ENCODE data around the gene PCDHB7. TPM values are rescaled to one million over a fixed set of nuclear protein-coding genes. Genes with fewer than 3 reads are reported as not detected.
A peak's percentile ranks its signal among the peaks of the same experiment; 100 is the strongest.
"Not testable (repeated sequence)": the region's sequence is repeated elsewhere in the genome, so short reads cannot be mapped to it uniquely, and the experiment has no call there.

Gene PCDHB7
- total RNA-seq, 1 donor from 2014 or later: 1.9 TPM

DNA sequence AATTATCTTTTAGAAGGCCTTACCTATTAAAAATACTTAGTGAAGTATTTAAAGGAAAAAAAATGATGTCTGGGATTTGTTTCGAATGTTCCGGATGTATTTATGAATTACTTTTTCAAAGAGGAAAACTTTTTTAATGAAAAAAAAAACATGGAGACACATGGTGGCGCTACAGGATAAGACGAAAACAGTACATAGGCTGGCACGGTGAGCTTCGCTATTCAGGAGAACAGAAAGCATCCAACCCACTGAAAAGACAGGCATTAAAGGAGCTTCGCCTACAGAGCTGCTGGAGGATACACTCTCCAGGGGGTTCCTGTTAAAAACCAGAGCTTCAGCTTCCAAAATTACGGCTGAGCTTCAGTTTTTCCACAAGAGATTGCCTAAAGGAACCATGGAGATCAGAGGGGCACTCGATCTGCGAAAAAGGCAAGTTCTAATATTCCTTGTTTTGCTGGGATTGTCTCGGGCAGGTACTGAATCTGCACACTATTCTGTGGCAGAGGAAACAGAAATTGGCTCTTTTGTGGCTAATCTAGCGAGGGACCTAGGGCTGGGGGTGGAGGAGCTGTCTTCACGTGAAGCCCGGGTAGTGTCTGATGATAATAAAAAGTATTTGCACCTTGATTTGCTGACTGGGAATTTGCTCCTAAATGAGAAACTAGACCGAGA, 50.8 kb downstream of the PCDHB7 start, which contains the start of gene PCDHB14:
TSS of gene PCDHB14 (plus strand) at position 232 of the 672 bp plus-strand sequence. CDS start at position 395, 163 bp downstream.
- TF ChIP-seq, protein P1, sequence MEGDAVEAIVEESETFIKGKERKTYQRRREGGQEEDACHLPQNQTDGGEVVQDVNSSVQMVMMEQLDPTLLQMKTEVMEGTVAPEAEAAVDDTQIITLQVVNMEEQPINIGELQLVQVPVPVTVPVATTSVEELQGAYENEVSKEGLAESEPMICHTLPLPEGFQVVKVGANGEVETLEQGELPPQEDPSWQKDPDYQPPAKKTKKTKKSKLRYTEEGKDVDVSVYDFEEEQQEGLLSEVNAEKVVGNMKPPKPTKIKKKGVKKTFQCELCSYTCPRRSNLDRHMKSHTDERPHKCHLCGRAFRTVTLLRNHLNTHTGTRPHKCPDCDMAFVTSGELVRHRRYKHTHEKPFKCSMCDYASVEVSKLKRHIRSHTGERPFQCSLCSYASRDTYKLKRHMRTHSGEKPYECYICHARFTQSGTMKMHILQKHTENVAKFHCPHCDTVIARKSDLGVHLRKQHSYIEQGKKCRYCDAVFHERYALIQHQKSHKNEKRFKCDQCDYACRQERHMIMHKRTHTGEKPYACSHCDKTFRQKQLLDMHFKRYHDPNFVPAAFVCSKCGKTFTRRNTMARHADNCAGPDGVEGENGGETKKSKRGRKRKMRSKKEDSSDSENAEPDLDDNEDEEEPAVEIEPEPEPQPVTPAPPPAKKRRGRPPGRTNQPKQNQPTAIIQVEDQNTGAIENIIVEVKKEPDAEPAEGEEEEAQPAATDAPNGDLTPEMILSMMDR (IDR thresholded peaks at IDR 0.05): no peak
- Histone ChIP-seq H3K36me3 (no peaks in the 10 kb centered on the region), H3K27ac (no peak within 1 kb of the TSS), H3K9me3 (peaks cover 78% of the 10 kb centered on the region), H3K4me3 (peak within 1 kb of the TSS; percentile 31), H3K27me3 (ENCODE audit: low read depth) (no peaks in the 10 kb centered on the region), H3K4me1 (no peaks in the 10 kb centered on the region)
- ATAC-seq (no peak), DNase-seq (no peak)
- intact Hi-C loops (cut with DNase I): no loop called here

DNA sequence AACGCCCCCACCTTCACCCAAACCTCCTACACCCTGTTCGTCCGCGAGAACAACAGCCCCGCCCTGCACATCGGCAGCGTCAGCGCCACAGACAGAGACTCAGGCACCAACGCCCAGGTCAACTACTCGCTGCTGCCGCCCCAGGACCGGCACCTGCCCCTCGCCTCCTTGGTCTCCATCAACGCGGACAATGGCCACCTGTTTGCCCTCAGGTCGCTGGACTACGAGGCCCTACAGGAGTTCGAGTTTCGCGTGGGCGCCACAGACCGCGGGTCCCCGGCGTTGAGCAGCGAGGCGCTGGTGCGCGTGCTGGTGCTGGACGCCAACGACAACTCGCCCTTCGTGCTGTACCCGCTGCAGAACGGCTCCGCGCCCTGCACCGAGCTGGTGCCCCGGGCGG, 52.4 kb downstream of the PCDHB7 start:
- H3K9me3 ChIP-seq: peaks cover 76% of the 10 kb centered on the region
- H3K4me1 ChIP-seq; DNase-seq; H3K27ac ChIP-seq; ATAC-seq; H3K4me3 ChIP-seq; H3K27me3 ChIP-seq (ENCODE audit: low read depth); intact Hi-C loops (cut with DNase I); H3K36me3 ChIP-seq: not testable (repeated sequence)

DNA sequence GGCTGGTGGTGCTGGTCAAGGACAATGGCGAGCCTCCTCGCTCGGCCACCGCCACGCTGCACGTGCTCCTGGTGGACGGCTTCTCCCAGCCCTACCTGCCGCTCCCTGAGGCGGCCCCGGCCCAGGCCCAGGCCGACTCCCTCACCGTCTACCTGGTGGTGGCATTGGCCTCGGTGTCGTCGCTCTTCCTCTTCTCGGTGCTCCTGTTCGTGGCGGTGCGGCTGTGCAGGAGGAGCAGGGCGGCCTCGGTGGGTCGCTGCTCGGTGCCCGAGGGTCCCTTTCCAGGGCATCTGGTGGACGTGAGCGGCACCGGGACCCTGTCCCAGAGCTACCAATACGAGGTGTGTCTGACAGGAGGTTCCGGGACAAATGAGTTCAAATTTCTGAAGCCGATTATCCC, 53.0 kb downstream of the PCDHB7 start:
- intact Hi-C loops (cut with DNase I); DNase-seq; ATAC-seq; H3K27me3 ChIP-seq (ENCODE audit: low read depth); H3K4me1 ChIP-seq; H3K4me3 ChIP-seq; H3K27ac ChIP-seq; H3K36me3 ChIP-seq: not testable (repeated sequence)
- peaks cover 78% of the 10 kb centered on the region for H3K9me3 ChIP-seq

Other genes with a start within 250 kb of the PCDHB7 start
- gene PCDHAC1, start 246.3 kb upstream of the PCDHB7 start, total RNA-seq: 3.1 TPM
- gene PCDHAC2, start 206.2 kb upstream of the PCDHB7 start, total RNA-seq: 5.8 TPM
- gene PCDHB1, start 121.3 kb upstream of the PCDHB7 start, total RNA-seq: 0.15 TPM
- 5.6 TPM for gene PCDHB2, start 78.0 kb upstream of the PCDHB7 start, total RNA-seq
- gene PCDHB3, start 72.2 kb upstream of the PCDHB7 start, total RNA-seq: 1.5 TPM
- gene PCDHB4, start 50.8 kb upstream of the PCDHB7 start, total RNA-seq: 2.2 TPM
- 1.8 TPM for gene PCDHB5, start 37.4 kb upstream of the PCDHB7 start, total RNA-seq
- gene PCDHB6, start 22.6 kb upstream of the PCDHB7 start, total RNA-seq: 0.41 TPM
- gene PCDHB8, start 5.1 kb downstream of the PCDHB7 start, total RNA-seq: 2.6 TPM
- gene PCDHB16, start 9.7 kb downstream of the PCDHB7 start, total RNA-seq: 2.6 TPM
- 3.0 TPM for gene PCDHB9, start 14.5 kb downstream of the PCDHB7 start, total RNA-seq
- 2.0 TPM for gene PCDHB10, start 19.7 kb downstream of the PCDHB7 start, total RNA-seq
- gene PCDHB11, start 27.0 kb downstream of the PCDHB7 start, total RNA-seq: 2.7 TPM
- gene PCDHB12, start 36.1 kb downstream of the PCDHB7 start, total RNA-seq: 1.7 TPM
- gene PCDHB13, start 41.3 kb downstream of the PCDHB7 start, total RNA-seq: 2.9 TPM
- 2.1 TPM for gene PCDHB14, start 50.7 kb downstream of the PCDHB7 start, total RNA-seq
- gene PCDHB15, start 72.8 kb downstream of the PCDHB7 start, total RNA-seq: 2.8 TPM
- 0.71 TPM for gene SLC25A2, start 131.4 kb downstream of the PCDHB7 start, total RNA-seq
- 65.0 TPM for gene TAF7, start 148.1 kb downstream of the PCDHB7 start, total RNA-seq
- gene PCDHGA1, start 157.9 kb downstream of the PCDHB7 start, total RNA-seq: 0.53 TPM
- gene PCDHGA2, start 166.1 kb downstream of the PCDHB7 start, total RNA-seq: 2.7 TPM
- gene PCDHGA3, start 171.2 kb downstream of the PCDHB7 start, total RNA-seq: 1.8 TPM
- gene PCDHGB1, start 177.5 kb downstream of the PCDHB7 start, total RNA-seq: 1.8 TPM
- 3.1 TPM for gene PCDHGA4, start 182.4 kb downstream of the PCDHB7 start, total RNA-seq
- 3.7 TPM for gene PCDHGB2, start 187.3 kb downstream of the PCDHB7 start, total RNA-seq
- 2.8 TPM for gene PCDHGA5, start 191.5 kb downstream of the PCDHB7 start, total RNA-seq
- gene PCDHGB3, start 197.6 kb downstream of the PCDHB7 start, total RNA-seq: 2.2 TPM
- gene PCDHGA6, start 201.2 kb downstream of the PCDHB7 start, total RNA-seq: 3.2 TPM
- 1.9 TPM for gene PCDHGA7, start 210.1 kb downstream of the PCDHB7 start, total RNA-seq
- 5.3 TPM for gene PCDHGB4, start 215.1 kb downstream of the PCDHB7 start, total RNA-seq
- 1.5 TPM for gene PCDHGA8, start 220.0 kb downstream of the PCDHB7 start, total RNA-seq
- 9.1 TPM for gene PCDHGB5, start 225.3 kb downstream of the PCDHB7 start, total RNA-seq
- 4.8 TPM for gene PCDHGA9, start 230.1 kb downstream of the PCDHB7 start, total RNA-seq
- gene PCDHGB6, start 235.4 kb downstream of the PCDHB7 start, total RNA-seq: 7.7 TPM
- gene PCDHGA10, start 240.3 kb downstream of the PCDHB7 start, total RNA-seq: 5.4 TPM
- gene PCDHGB7, start 245.0 kb downstream of the PCDHB7 start, total RNA-seq: 15.9 TPM
- 3.2 TPM for gene PCDHGA11, start 248.4 kb downstream of the PCDHB7 start, total RNA-seq

All from lower lobe of right lung (tissue), 2 donors.